ENCODE results near the gene SCGB1D2. TPM values are rescaled to one million over a fixed set of nuclear protein-coding genes. Genes with fewer than 3 reads are reported as not detected.
A peak's percentile ranks its signal among the peaks of the same experiment; 100 is the strongest.
"Not testable (repeated sequence)": the region's sequence is repeated elsewhere in the genome, so short reads cannot be mapped to it uniquely, and the experiment has no call there.

Gene SCGB1D2, protein sequence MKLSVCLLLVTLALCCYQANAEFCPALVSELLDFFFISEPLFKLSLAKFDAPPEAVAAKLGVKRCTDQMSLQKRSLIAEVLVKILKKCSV
- not detected for polyA plus RNA-seq (2013)

DNA sequence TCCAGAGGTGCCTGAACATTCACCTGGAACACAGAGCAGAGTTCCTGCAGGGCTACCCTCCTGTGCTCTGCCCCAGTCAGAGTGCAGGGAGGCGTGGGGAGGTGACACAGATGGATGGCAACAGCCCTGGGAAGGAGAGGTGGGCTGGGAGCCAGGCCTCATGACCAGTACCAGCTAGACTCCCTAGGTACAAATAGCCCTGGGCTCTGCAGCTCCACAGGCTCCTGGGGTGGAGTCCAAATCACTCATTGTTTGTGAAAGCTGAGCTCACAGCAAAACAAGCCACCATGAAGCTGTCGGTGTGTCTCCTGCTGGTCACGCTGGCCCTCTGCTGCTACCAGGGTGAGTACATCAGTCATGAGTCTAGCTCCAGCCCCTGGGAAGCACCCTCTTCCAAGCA lies at the start of gene SCGB1D2:
Gene SCGB1D2, plus strand, starts transcription at position 219 of the 400 bp plus-strand sequence. Its CDS starts 69 bp downstream, at position 288.
- H3K9me3 ChIP-seq (ENCODE audit: control extremely low read depth in 1 of 5, control insufficient read depth in 4 of 5, insufficient read depth in 2 of 5, low read depth in 1 of 5, low read length in 4 of 5) = no peaks in the 10 kb centered on the region
- ChIA-PET CTCF (interaction anchor here (1.1 to 1.3 kb wide), 5 partner anchors 13 to 81 kb away, joined by 3 read pairs; no protein-coding TSS in a partner anchor), POLR2A (no interaction called here)
- H3K27me3 ChIP-seq (replicated peaks in 2 of 5; ENCODE audit: control insufficient read depth in 4 of 5, insufficient read depth in 5 of 5, low read length in 4 of 5) = peaks cover 4 to 36% (median 10%) of the 10 kb centered on the region in 5 experiments
- WGBS (ENCODE audit: insufficient coverage) = 39% methylated on average over 3 of the region's 3 CpGs
- H3K4me3 ChIP-seq (ENCODE audit: control insufficient read depth in 1 of 7, extremely low read depth in 1 of 7, insufficient read depth in 4 of 7, low read depth in 2 of 7, low read length in 6 of 7) = no peak within 1 kb of the TSS
- peaks cover 0 to 2% (median 0%) of the 10 kb centered on the region in 4 experiments for H3K4me1 ChIP-seq (ENCODE audit: control extremely low read depth in 1 of 4, control insufficient read depth in 4 of 4, insufficient read depth in 4 of 4, low read length in 3 of 4)
- no peaks in the 10 kb centered on the region for H3K36me3 ChIP-seq (ENCODE audit: control insufficient read depth in 4 of 4, insufficient read depth in 4 of 4, low read length in 3 of 4)
- DNase-seq = no peak
- H3K27ac ChIP-seq (ENCODE audit: insufficient read depth in 1 of 2, low read depth in 1 of 2, low read length in 2 of 2, poor library complexity in 1 of 2, severe bottlenecking in 2 of 2) = no peak within 1 kb of the TSS

DNA sequence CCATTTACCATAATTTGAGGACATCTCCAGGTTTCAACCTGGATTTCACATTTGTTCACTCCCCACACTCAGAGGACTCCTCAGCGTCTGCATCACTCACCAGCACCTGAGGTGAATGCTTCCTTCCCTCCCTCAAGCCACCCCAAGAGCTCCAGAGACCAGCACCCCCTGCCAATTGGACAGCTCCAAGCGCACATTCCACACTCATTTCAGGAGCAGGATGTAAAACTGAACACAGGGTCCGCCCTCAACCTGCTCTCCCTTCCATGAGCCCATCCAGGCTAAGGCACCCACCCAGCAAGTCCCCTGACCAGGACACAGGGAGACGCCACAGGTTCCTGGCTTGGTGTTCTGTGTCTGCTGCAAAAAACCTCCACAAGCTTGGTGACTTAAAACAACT lies 48.1 kb upstream of the SCGB1D2 start:
- H3K27ac ChIP-seq (ENCODE audit: insufficient read depth in 1 of 2, low read depth in 1 of 2, low read length in 2 of 2, poor library complexity in 1 of 2, severe bottlenecking in 2 of 2) = no peak overlapping the region

GRCh38 chr11:62195010-62195409 lies 47.0 kb upstream of the SCGB1D2 start:
- H3K27ac ChIP-seq (ENCODE audit: insufficient read depth in 1 of 2, low read depth in 1 of 2, low read length in 2 of 2, poor library complexity in 1 of 2, severe bottlenecking in 2 of 2); H3K9me3 ChIP-seq (ENCODE audit: control extremely low read depth in 1 of 5, control insufficient read depth in 4 of 5, insufficient read depth in 2 of 5, low read depth in 1 of 5, low read length in 4 of 5); POLR2A ChIA-PET; H3K36me3 ChIP-seq (ENCODE audit: control insufficient read depth in 4 of 4, insufficient read depth in 4 of 4, low read length in 3 of 4); CTCF ChIA-PET; H3K4me3 ChIP-seq (ENCODE audit: control insufficient read depth in 1 of 7, extremely low read depth in 1 of 7, insufficient read depth in 4 of 7, low read depth in 2 of 7, low read length in 6 of 7); H3K4me1 ChIP-seq (ENCODE audit: control extremely low read depth in 1 of 4, control insufficient read depth in 4 of 4, insufficient read depth in 4 of 4, low read length in 3 of 4): not testable (repeated sequence)
- H3K27me3 ChIP-seq (replicated peaks in 2 of 5; ENCODE audit: control insufficient read depth in 4 of 5, insufficient read depth in 5 of 5, low read length in 4 of 5) = peaks cover 0 to 27% (median 0%) of the 10 kb centered on the region in 5 experiments
- WGBS (ENCODE audit: insufficient coverage) = no CpG with 5 or more reads among the region's 9 CpGs
- DNase-seq = peak in 1 of 3 donors; percentile 36

More for the DNA sequence above, 48.1 kb upstream of the SCGB1D2 start:
- CTCF ChIA-PET = no interaction called here
- H3K27me3 ChIP-seq (replicated peaks in 2 of 5; ENCODE audit: control insufficient read depth in 4 of 5, insufficient read depth in 5 of 5, low read length in 4 of 5) = peaks cover 0 to 36% (median 0%) of the 10 kb centered on the region in 5 experiments
- peaks cover 0 to 6% (median 0%) of the 10 kb centered on the region in 4 experiments for H3K4me1 ChIP-seq (ENCODE audit: control extremely low read depth in 1 of 4, control insufficient read depth in 4 of 4, insufficient read depth in 4 of 4, low read length in 3 of 4)
- POLR2A ChIA-PET = interaction anchor here (0.6 kb wide), 1 partner anchor 1147 kb away, joined by 3 read pairs; no protein-coding TSS in a partner anchor
- WGBS (ENCODE audit: insufficient coverage) = 93% methylated on average over 3 of the region's 4 CpGs
- H3K4me3 ChIP-seq (ENCODE audit: control insufficient read depth in 1 of 7, extremely low read depth in 1 of 7, insufficient read depth in 4 of 7, low read depth in 2 of 7, low read length in 6 of 7) = no peak overlapping the region
- no peaks in the 10 kb centered on the region for H3K9me3 ChIP-seq (ENCODE audit: control extremely low read depth in 1 of 5, control insufficient read depth in 4 of 5, insufficient read depth in 2 of 5, low read depth in 1 of 5, low read length in 4 of 5)
- no peaks in the 10 kb centered on the region for H3K36me3 ChIP-seq (ENCODE audit: control insufficient read depth in 4 of 4, insufficient read depth in 4 of 4, low read length in 3 of 4)
- peak in 1 of 3 donors; percentile 24 for DNase-seq

GRCh38 chr11:62195945-62196344 lies 46.1 kb upstream of the SCGB1D2 start:
- ChIA-PET POLR2A (no interaction called here), CTCF (no interaction called here)
- Histone ChIP-seq H3K27ac (ENCODE audit: insufficient read depth in 1 of 2, low read depth in 1 of 2, low read length in 2 of 2, poor library complexity in 1 of 2, severe bottlenecking in 2 of 2) (peak overlapping the region in 1 of 2 experiments; percentile 16), H3K9me3 (ENCODE audit: control extremely low read depth in 1 of 5, control insufficient read depth in 4 of 5, insufficient read depth in 2 of 5, low read depth in 1 of 5, low read length in 4 of 5) (no peaks in the 10 kb centered on the region), H3K4me3 (ENCODE audit: control insufficient read depth in 1 of 7, extremely low read depth in 1 of 7, insufficient read depth in 4 of 7, low read depth in 2 of 7, low read length in 6 of 7) (no peak overlapping the region), H3K36me3 (ENCODE audit: control insufficient read depth in 4 of 4, insufficient read depth in 4 of 4, low read length in 3 of 4) (no peaks in the 10 kb centered on the region), H3K4me1 (ENCODE audit: control extremely low read depth in 1 of 4, control insufficient read depth in 4 of 4, insufficient read depth in 4 of 4, low read length in 3 of 4) (peaks cover 0 to 6% (median 0%) of the 10 kb centered on the region in 4 experiments), H3K27me3 (replicated peaks in 2 of 5; ENCODE audit: control insufficient read depth in 4 of 5, insufficient read depth in 5 of 5, low read length in 4 of 5) (peaks cover 0 to 20% (median 0%) of the 10 kb centered on the region in 5 experiments)
- 74% methylated on average over 3 of the region's 7 CpGs for WGBS (ENCODE audit: insufficient coverage)
- no peak for DNase-seq

DNA sequence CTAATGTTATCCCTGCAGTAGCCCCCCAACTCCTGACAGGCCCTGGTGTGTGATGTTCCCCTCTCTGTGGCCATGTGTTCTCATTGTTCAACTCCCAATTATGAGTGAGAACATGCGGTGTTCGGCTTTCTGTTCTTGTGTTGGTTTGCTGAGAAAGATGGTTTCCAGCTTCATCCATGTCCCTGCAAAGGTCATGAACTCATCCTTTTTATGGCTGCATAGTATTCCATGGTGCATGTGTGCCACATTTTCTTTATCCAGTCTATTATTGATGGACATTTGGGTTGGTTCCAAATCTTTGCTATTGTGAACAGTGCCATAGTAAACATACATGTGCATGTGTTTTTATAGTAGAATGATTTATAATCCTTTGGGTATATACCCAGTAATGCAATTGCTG lies 44.6 kb upstream of the SCGB1D2 start:
- H3K9me3 ChIP-seq (ENCODE audit: control extremely low read depth in 1 of 5, control insufficient read depth in 4 of 5, insufficient read depth in 2 of 5, low read depth in 1 of 5, low read length in 4 of 5); H3K27ac ChIP-seq (ENCODE audit: insufficient read depth in 1 of 2, low read depth in 1 of 2, low read length in 2 of 2, poor library complexity in 1 of 2, severe bottlenecking in 2 of 2); H3K36me3 ChIP-seq (ENCODE audit: control insufficient read depth in 4 of 4, insufficient read depth in 4 of 4, low read length in 3 of 4); H3K4me1 ChIP-seq (ENCODE audit: control extremely low read depth in 1 of 4, control insufficient read depth in 4 of 4, insufficient read depth in 4 of 4, low read length in 3 of 4); POLR2A ChIA-PET; DNase-seq; H3K4me3 ChIP-seq (ENCODE audit: control insufficient read depth in 1 of 7, extremely low read depth in 1 of 7, insufficient read depth in 4 of 7, low read depth in 2 of 7, low read length in 6 of 7): not testable (repeated sequence)
- CTCF ChIA-PET = interaction anchor here (0.6 kb wide), 1 partner anchor 10 kb away, joined by 3 read pairs; no protein-coding TSS in a partner anchor
- 60% methylated on average over 2 of the region's 2 CpGs for WGBS (ENCODE audit: insufficient coverage)
- peaks cover 0 to 17% (median 0%) of the 10 kb centered on the region in 5 experiments for H3K27me3 ChIP-seq (replicated peaks in 2 of 5; ENCODE audit: control insufficient read depth in 4 of 5, insufficient read depth in 5 of 5, low read length in 4 of 5)

GRCh38 chr11:62201376-62201775 lies 40.7 kb upstream of the SCGB1D2 start:
- no peak overlapping the region for H3K27ac ChIP-seq (ENCODE audit: insufficient read depth in 1 of 2, low read depth in 1 of 2, low read length in 2 of 2, poor library complexity in 1 of 2, severe bottlenecking in 2 of 2)
- 85% methylated on average over 2 of the region's 2 CpGs for WGBS (ENCODE audit: insufficient coverage)
- DNase-seq = no peak
- H3K4me1 ChIP-seq (ENCODE audit: control extremely low read depth in 1 of 4, control insufficient read depth in 4 of 4, insufficient read depth in 4 of 4, low read length in 3 of 4) = no peaks in the 10 kb centered on the region
- no peaks in the 10 kb centered on the region for H3K36me3 ChIP-seq (ENCODE audit: control insufficient read depth in 4 of 4, insufficient read depth in 4 of 4, low read length in 3 of 4)
- H3K9me3 ChIP-seq (ENCODE audit: control extremely low read depth in 1 of 5, control insufficient read depth in 4 of 5, insufficient read depth in 2 of 5, low read depth in 1 of 5, low read length in 4 of 5) = no peaks in the 10 kb centered on the region
- CTCF ChIA-PET = interaction anchor here (1.3 kb wide), 2 partner anchors 30 to 34 kb away, joined by 3 to 4 read pairs; no protein-coding TSS in a partner anchor
- peaks cover 0 to 3% (median 0%) of the 10 kb centered on the region in 5 experiments for H3K27me3 ChIP-seq (replicated peaks in 2 of 5; ENCODE audit: control insufficient read depth in 4 of 5, insufficient read depth in 5 of 5, low read length in 4 of 5)
- POLR2A ChIA-PET = no interaction called here
- H3K4me3 ChIP-seq (ENCODE audit: control insufficient read depth in 1 of 7, extremely low read depth in 1 of 7, insufficient read depth in 4 of 7, low read depth in 2 of 7, low read length in 6 of 7) = no peak overlapping the region

DNA sequence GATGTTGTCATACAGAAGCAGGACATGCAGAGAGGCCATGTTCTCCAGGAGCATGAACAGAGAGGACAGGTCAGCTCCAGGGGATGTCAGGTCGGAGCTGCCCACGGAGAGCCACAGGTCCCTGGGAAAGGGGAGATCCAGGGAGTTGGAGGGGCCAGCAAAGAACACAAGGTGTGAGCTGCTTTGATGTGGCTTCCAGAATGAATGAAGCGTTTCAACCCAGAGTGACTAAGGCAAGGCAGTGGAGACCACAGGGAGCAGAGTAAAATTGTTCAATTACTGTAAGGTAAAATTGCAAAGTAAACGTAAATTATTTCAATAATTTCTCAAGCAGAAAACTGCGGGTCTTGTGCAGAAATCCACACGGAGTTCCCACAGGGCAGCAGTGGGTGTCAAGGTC lies 39.1 kb upstream of the SCGB1D2 start:
- H3K4me1 ChIP-seq (ENCODE audit: control extremely low read depth in 1 of 4, control insufficient read depth in 4 of 4, insufficient read depth in 4 of 4, low read length in 3 of 4) = no peaks in the 10 kb centered on the region
- POLR2A ChIA-PET = no interaction called here
- no peak overlapping the region for H3K27ac ChIP-seq (ENCODE audit: insufficient read depth in 1 of 2, low read depth in 1 of 2, low read length in 2 of 2, poor library complexity in 1 of 2, severe bottlenecking in 2 of 2)
- CTCF ChIA-PET = interaction anchor here (1.1 kb wide), 1 partner anchor 192 kb away, joined by 3 read pairs; no protein-coding TSS in a partner anchor
- WGBS (ENCODE audit: insufficient coverage) = 89% methylated on average over 5 of the region's 6 CpGs
- peaks cover 0 to 3% (median 0%) of the 10 kb centered on the region in 5 experiments for H3K27me3 ChIP-seq (replicated peaks in 2 of 5; ENCODE audit: control insufficient read depth in 4 of 5, insufficient read depth in 5 of 5, low read length in 4 of 5)
- no peak overlapping the region for H3K4me3 ChIP-seq (ENCODE audit: control insufficient read depth in 1 of 7, extremely low read depth in 1 of 7, insufficient read depth in 4 of 7, low read depth in 2 of 7, low read length in 6 of 7)
- H3K36me3 ChIP-seq (ENCODE audit: control insufficient read depth in 4 of 4, insufficient read depth in 4 of 4, low read length in 3 of 4) = no peaks in the 10 kb centered on the region
- no peaks in the 10 kb centered on the region for H3K9me3 ChIP-seq (ENCODE audit: control extremely low read depth in 1 of 5, control insufficient read depth in 4 of 5, insufficient read depth in 2 of 5, low read depth in 1 of 5, low read length in 4 of 5)
- no peak for DNase-seq
